NCI-H128 (cell line): ENCODE results near the gene MALT1.

Source experiments
- DNase-seq: peaks from one replicate; lab custom pipeline; 2025; ENCODE audit not compliant: unreplicated experiment; lab: John Stamatoyannopoulos, UW

MALT1 gene

DNA sequence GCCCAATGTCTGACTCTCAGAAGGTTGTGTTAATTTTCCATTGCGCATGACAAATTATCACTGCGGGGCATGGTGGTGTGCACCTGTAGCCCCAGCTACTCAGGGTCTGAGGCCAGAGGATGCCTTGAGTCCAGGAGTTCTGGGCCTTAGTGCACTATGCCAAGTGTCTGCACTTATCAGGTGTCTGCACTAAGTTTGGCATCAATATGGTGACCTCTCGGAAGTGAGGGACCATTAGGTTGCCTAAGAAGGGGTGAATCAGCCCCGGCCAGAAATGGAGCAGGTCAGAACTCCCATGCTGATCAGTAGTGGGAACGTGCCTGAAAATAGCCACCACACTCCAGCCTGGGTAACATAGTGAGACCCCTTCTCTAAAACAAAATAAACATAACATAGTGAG, 131.7 kb downstream of the MALT1 start:
- DNase-seq: no peak

DNA sequence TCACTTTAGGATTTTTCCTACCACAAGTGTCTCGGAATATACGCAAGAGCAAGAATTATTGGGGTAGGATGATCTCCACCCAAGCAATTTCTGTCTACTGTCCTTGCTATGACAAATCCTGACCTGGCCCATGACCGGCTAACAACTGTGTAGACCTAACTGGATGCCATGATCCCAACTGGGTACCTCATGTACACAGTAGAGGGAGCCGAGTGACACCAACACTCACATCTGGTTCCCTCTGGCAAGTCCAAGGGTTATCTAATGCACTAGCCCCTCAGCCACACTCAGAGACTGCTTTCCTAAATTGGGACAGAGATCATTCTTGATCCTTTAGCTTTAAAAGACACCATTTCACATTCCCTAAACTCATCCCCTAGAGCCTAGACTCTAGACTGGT, 132.7 kb downstream of the MALT1 start:
- DNase-seq: no peak
